Stromal cell of bone marrow (primary cell): ENCODE results near the gene ARHGAP42.

Experiments
- DNase-seq: peaks from one replicate; pipeline ENCODE4 v3.0.0-alpha.2; 2012; ENCODE audit warnings: low read depth

ARHGAP42 gene

GRCh38 chr11:100918551-100919500 is 231.7 kb downstream of the ARHGAP42 start:
- DNase-seq = no peak

- no peak for DNase-seq
Observed at GRCh38 chr11:100920593-100920992, 233.5 kb downstream of the ARHGAP42 start.

- DNase-seq = no peak
Observed at GRCh38 chr11:100922121-100922520, 235.0 kb downstream of the ARHGAP42 start.

GRCh38 chr11:100923555-100923954 is 236.5 kb downstream of the ARHGAP42 start:
- DNase-seq = peak; percentile 19

- peak; percentile 28 for DNase-seq
Observed at GRCh38 chr11:100925935-100926334, 238.8 kb downstream of the ARHGAP42 start.

- DNase-seq = no peak
Observed at GRCh38 chr11:100927579-100927978, 240.5 kb downstream of the ARHGAP42 start.

GRCh38 chr11:100928426-100928825 is 241.3 kb downstream of the ARHGAP42 start:
- no peak for DNase-seq

- peak; percentile 32 for DNase-seq
Observed at GRCh38 chr11:100929377-100929776, 242.3 kb downstream of the ARHGAP42 start.

GRCh38 chr11:100930185-100930778 is 243.2 kb downstream of the ARHGAP42 start:
- DNase-seq = peak; percentile 66

GRCh38 chr11:100932474-100933100 is 245.5 kb downstream of the ARHGAP42 start:
- peak; percentile 18 for DNase-seq

- no peak for DNase-seq
Observed at GRCh38 chr11:100936781-100937180, 249.7 kb downstream of the ARHGAP42 start.

GRCh38 chr11:100939571-100939970 is 252.5 kb downstream of the ARHGAP42 start:
- no peak for DNase-seq

- no peak for DNase-seq
Observed at GRCh38 chr11:100940111-100940510, 253.0 kb downstream of the ARHGAP42 start.

- no peak for DNase-seq
Observed at GRCh38 chr11:100941033-100941432, 253.9 kb downstream of the ARHGAP42 start.

- DNase-seq = no peak
Observed at GRCh38 chr11:100942016-100942415, 254.9 kb downstream of the ARHGAP42 start.

GRCh38 chr11:100948936-100949335 is 261.8 kb downstream of the ARHGAP42 start:
- no peak for DNase-seq

GRCh38 chr11:100949443-100949842 is 262.4 kb downstream of the ARHGAP42 start:
- DNase-seq = no peak

- no peak for DNase-seq
Observed at GRCh38 chr11:100955318-100955717, 268.2 kb downstream of the ARHGAP42 start.

- no peak for DNase-seq
Observed at GRCh38 chr11:100956351-100956750, 269.3 kb downstream of the ARHGAP42 start.

- no peak for DNase-seq
Observed at GRCh38 chr11:100957499-100957898, 270.4 kb downstream of the ARHGAP42 start.

- DNase-seq = no peak
Observed at GRCh38 chr11:100961633-100962032, 274.5 kb downstream of the ARHGAP42 start.

- no peak for DNase-seq
Observed at GRCh38 chr11:100963375-100963774, 276.3 kb downstream of the ARHGAP42 start.

GRCh38 chr11:100964435-100964834 is 277.3 kb downstream of the ARHGAP42 start:
- no peak for DNase-seq
